HepG2 (cell line): ENCODE results near the gene PLAA. TPM values are rescaled to one million over a fixed set of nuclear protein-coding genes. Genes with fewer than 3 reads are reported as not detected.

Experiments
- CC2D1A ChIP-seq: sonication (generic); formaldehyde crosslinking; IDR thresholded peaks from 2 replicates; pipeline ENCODE4 v1.8.1; 2023; ENCODE audit warnings: mild to moderate bottlenecking, missing genetic modification reagents
- ETV5 ChIP-seq: IDR thresholded peaks from 2 replicates; pipeline ENCODE4 v1.6.1; 2018; ENCODE audit warnings: missing biosample characterization, missing genetic modification reagents, inconsistent platforms, borderline replicate concordance
- FLYWCH1 ChIP-seq: sonication (generic); formaldehyde crosslinking; IDR thresholded peaks from 2 replicates; pipeline ENCODE4 v1.8.1; 2023; ENCODE audit warnings: mild to moderate bottlenecking, missing genetic modification reagents
- PITX1 ChIP-seq: sonication (generic); formaldehyde crosslinking; IDR thresholded peaks from 2 replicates; pipeline ENCODE4 v1.5.1; 2020; ENCODE audit warnings: mild to moderate bottlenecking, missing genetic modification reagents
- REXO4 ChIP-seq: sonication (generic); formaldehyde crosslinking; IDR thresholded peaks from 2 replicates; pipeline ENCODE4 v1.8.0; 2022; ENCODE audit warnings: missing genetic modification reagents, mild to moderate bottlenecking, borderline replicate concordance
- SP1 ChIP-seq, 2 experiments: fragments of 450-650 bp in 1 of 2; sonication (generic) in 1 of 2; formaldehyde crosslinking in 1 of 2; IDR thresholded peaks; 2 replicates each; pipeline versions ENCODE4 v1.4.0 to v1.6.1; 2016 to 2020; ENCODE audit warnings: missing genetic modification reagents in 1 of 2
- SRSF9 ChIP-seq: fragments of 200-400 bp; formaldehyde crosslinking; IDR thresholded peaks from 2 replicates; pipeline ENCODE4 v1.6.1; 2018; ENCODE audit warnings: borderline replicate concordance, mild to moderate bottlenecking, low read depth, low read length; ENCODE audit not compliant: insufficient read depth, poor library complexity, severe bottlenecking
- polyA plus RNA-seq, 8 experiments: library from polyadenylated mRNA; depleted of rRNA in 3 of 8; stranded (reverse) in 7 of 8; unstranded in 1 of 8; fragments of >200 nt; fragmentation: Illumina TruSeq in 4 of 8; extraction: Trizol in 4 of 8; gene quantifications; 2 replicates each; pipeline versions ENCODE4 v1.2.1 to v1.2.3, GENCODE V29; 2011 to 2016; ENCODE audit warnings: low read depth in 4 of 8, missing spikeins in 1 of 8, mixed read lengths in 1 of 8; ENCODE audit not compliant: insufficient read depth in 1 of 8
- total RNA-seq, 5 experiments: library from RNA; depleted of rRNA; stranded (reverse); fragments of >200 nt; fragmentation: Illumina TruSeq; extraction: Trizol; gene quantifications; 2 replicates each; pipeline ENCODE4 v1.2.3, GENCODE V29; 2016; ENCODE audit warnings: low read depth in 1 of 5
- TF ChIP-seq, protein P1 (sequence below): sonication (generic); formaldehyde crosslinking; IDR thresholded peaks from 2 replicates; pipeline ENCODE4 v1.8.1; 2022; ENCODE audit warnings: low read depth, mild to moderate bottlenecking, missing genetic modification reagents
- TF ChIP-seq, protein P2 (sequence below): sonication (generic); formaldehyde crosslinking; IDR thresholded peaks from 2 replicates; pipeline ENCODE4 v1.4.0; 2020; ENCODE audit warnings: missing genetic modification reagents
- TF ChIP-seq, protein P3 (sequence below): sonication (generic); formaldehyde crosslinking; IDR thresholded peaks from 2 replicates; pipeline ENCODE4 v1.5.0; 2020; ENCODE audit warnings: mild to moderate bottlenecking, missing genetic modification reagents
- TF ChIP-seq, protein P4 (sequence below), 2 experiments: IDR thresholded peaks; 2 replicates each; pipeline ENCODE4 v1.6.1; 2011 to 2012; ENCODE audit warnings: low read length in 2 of 2, borderline replicate concordance in 1 of 2, low read depth in 1 of 2, mild to moderate bottlenecking in 1 of 2, moderate library complexity in 1 of 2
- TF ChIP-seq, protein P5 (sequence below): sonication (generic); formaldehyde crosslinking; IDR thresholded peaks from 2 replicates; pipeline ENCODE4 v1.8.0; 2022; ENCODE audit warnings: mild to moderate bottlenecking, missing genetic modification reagents; ENCODE audit not compliant: insufficient replicate concordance

The PLAA gene
- total and polyA plus RNA-seq, 2 of the 13 experiments (the other 11 are each of a cell fraction or from before 2014, with no cell fraction given), result 5.8 to 22.9 TPM

DNA sequence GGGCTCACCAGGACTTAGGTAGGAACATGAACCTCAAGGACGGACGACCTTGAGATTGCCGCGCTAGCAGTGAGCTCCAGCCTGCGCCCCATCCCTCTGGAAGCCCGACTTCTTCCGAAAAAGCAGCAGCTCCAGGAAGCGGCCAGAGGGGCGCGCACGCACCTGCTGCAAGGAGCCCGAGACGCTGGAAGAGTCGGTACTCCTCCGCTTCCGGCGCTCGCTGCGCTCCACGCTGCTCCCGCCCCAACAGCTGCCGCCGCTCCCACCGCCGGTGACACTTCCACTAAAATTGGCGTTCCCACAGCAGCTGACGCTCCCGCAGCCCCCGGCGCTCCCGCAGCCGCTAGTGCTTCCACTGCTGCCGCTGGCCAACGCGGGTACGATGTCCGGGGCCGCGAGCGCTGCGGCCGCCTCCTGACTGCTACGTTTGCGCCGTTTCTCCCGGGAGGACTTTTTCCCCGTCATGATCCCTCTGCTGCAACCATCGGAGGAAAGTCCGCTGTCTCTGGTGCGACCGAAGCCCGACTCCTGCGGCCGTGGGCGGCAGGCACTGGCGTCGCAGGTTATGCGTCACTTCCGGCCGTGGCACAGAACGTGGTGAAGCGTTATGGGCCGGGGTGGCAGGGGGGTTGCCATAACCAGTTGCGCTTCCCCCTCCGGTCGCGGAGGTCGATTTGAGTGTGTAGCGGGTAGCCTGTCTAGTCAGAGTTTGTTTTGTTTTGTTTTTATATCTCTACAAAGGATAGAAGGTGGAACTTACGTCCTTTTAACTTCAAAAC lies 54.6 kb downstream of the PLAA start, which contains the start of gene CAAP1 (continued):
- TF ChIP-seq, protein P1, sequence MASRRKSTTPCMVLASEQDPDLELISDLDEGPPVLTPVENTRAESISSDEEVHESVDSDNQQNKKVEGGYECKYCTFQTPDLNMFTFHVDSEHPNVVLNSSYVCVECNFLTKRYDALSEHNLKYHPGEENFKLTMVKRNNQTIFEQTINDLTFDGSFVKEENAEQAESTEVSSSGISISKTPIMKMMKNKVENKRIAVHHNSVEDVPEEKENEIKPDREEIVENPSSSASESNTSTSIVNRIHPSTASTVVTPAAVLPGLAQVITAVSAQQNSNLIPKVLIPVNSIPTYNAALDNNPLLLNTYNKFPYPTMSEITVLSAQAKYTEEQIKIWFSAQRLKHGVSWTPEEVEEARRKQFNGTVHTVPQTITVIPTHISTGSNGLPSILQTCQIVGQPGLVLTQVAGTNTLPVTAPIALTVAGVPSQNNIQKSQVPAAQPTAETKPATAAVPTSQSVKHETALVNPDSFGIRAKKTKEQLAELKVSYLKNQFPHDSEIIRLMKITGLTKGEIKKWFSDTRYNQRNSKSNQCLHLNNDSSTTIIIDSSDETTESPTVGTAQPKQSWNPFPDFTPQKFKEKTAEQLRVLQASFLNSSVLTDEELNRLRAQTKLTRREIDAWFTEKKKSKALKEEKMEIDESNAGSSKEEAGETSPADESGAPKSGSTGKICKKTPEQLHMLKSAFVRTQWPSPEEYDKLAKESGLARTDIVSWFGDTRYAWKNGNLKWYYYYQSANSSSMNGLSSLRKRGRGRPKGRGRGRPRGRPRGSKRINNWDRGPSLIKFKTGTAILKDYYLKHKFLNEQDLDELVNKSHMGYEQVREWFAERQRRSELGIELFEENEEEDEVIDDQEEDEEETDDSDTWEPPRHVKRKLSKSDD (CRISPR knock-in tag), result peak; percentile 72
- TF ChIP-seq CC2D1A (CRISPR knock-in tag) (0 out of 2 replicates have a peak, but pooled peaks have one; percentile 38), FLYWCH1 (CRISPR knock-in tag) (no peak), PITX1 (CRISPR knock-in tag) (peak; percentile 81; the same call in 1 of the 2 replicates), REXO4 (CRISPR knock-in tag) (no peak), ETV5 (CRISPR knock-in tag) (peak; percentile 69), SP1 (IDR thresholded peaks at IDR 0.05) (no peak), SP1 (CRISPR knock-in tag; IDR thresholded peaks at IDR 0.05) (peak; percentile 80), SRSF9 (no peak)
- TF ChIP-seq, protein P2, sequence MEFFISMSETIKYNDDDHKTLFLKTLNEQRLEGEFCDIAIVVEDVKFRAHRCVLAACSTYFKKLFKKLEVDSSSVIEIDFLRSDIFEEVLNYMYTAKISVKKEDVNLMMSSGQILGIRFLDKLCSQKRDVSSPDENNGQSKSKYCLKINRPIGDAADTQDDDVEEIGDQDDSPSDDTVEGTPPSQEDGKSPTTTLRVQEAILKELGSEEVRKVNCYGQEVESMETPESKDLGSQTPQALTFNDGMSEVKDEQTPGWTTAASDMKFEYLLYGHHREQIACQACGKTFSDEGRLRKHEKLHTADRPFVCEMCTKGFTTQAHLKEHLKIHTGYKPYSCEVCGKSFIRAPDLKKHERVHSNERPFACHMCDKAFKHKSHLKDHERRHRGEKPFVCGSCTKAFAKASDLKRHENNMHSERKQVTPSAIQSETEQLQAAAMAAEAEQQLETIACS (CRISPR knock-in tag), result no peak
- TF ChIP-seq, protein P3, sequence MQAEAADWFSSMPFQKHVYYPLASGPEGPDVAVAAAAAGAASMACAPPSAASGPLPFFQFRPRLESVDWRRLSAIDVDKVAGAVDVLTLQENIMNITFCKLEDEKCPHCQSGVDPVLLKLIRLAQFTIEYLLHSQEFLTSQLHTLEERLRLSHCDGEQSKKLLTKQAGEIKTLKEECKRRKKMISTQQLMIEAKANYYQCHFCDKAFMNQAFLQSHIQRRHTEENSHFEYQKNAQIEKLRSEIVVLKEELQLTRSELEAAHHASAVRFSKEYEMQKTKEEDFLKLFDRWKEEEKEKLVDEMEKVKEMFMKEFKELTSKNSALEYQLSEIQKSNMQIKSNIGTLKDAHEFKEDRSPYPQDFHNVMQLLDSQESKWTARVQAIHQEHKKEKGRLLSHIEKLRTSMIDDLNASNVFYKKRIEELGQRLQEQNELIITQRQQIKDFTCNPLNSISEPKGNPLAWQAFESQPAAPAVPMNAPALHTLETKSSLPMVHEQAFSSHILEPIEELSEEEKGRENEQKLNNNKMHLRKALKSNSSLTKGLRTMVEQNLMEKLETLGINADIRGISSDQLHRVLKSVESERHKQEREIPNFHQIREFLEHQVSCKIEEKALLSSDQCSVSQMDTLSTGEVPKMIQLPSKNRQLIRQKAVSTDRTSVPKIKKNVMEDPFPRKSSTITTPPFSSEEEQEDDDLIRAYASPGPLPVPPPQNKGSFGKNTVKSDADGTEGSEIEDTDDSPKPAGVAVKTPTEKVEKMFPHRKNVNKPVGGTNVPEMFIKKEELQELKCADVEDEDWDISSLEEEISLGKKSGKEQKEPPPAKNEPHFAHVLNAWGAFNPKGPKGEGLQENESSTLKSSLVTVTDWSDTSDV (CRISPR knock-in tag), result no peak; the same call in 1 of the 2 replicates
- TF ChIP-seq, protein P4, sequence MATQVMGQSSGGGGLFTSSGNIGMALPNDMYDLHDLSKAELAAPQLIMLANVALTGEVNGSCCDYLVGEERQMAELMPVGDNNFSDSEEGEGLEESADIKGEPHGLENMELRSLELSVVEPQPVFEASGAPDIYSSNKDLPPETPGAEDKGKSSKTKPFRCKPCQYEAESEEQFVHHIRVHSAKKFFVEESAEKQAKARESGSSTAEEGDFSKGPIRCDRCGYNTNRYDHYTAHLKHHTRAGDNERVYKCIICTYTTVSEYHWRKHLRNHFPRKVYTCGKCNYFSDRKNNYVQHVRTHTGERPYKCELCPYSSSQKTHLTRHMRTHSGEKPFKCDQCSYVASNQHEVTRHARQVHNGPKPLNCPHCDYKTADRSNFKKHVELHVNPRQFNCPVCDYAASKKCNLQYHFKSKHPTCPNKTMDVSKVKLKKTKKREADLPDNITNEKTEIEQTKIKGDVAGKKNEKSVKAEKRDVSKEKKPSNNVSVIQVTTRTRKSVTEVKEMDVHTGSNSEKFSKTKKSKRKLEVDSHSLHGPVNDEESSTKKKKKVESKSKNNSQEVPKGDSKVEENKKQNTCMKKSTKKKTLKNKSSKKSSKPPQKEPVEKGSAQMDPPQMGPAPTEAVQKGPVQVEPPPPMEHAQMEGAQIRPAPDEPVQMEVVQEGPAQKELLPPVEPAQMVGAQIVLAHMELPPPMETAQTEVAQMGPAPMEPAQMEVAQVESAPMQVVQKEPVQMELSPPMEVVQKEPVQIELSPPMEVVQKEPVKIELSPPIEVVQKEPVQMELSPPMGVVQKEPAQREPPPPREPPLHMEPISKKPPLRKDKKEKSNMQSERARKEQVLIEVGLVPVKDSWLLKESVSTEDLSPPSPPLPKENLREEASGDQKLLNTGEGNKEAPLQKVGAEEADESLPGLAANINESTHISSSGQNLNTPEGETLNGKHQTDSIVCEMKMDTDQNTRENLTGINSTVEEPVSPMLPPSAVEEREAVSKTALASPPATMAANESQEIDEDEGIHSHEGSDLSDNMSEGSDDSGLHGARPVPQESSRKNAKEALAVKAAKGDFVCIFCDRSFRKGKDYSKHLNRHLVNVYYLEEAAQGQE (IDR thresholded peaks at IDR 0.05; ENCODE audit: borderline replicate concordance in 1 of 2, low read depth in 1 of 2, low read length in 2 of 2), result peak in 1 of 2 experiments; percentile 19; a peak in 1 of 4 replicates
- TF ChIP-seq, protein P5, sequence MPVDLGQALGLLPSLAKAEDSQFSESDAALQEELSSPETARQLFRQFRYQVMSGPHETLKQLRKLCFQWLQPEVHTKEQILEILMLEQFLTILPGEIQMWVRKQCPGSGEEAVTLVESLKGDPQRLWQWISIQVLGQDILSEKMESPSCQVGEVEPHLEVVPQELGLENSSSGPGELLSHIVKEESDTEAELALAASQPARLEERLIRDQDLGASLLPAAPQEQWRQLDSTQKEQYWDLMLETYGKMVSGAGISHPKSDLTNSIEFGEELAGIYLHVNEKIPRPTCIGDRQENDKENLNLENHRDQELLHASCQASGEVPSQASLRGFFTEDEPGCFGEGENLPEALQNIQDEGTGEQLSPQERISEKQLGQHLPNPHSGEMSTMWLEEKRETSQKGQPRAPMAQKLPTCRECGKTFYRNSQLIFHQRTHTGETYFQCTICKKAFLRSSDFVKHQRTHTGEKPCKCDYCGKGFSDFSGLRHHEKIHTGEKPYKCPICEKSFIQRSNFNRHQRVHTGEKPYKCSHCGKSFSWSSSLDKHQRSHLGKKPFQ (CRISPR knock-in tag), result peak; percentile 80
